Activated T-helper 9 cell treated with anti-CD3 and anti-CD28 coated beads, Interleukin-2, amount 50 U/mL, for 16 hours (primary cell): ENCODE data around the gene SYNGR3.

Experiments
- DNase-seq: peaks from one replicate; pipeline ENCODE4 v3.0.0-alpha.2; 2020; ENCODE audit warnings: low read depth

SYNGR3 gene

GRCh38 chr16:1976951-1977874, 12.6 kb upstream of the SYNGR3 start:
- no peak for DNase-seq

- DNase-seq = no peak
These were observed 11.9 kb upstream of the SYNGR3 start for GRCh38 chr16:1977875-1978268.

GRCh38 chr16:1978476-1979120, 11.2 kb upstream of the SYNGR3 start:
- no peak for DNase-seq

GRCh38 chr16:1979271-1980029, 10.3 kb upstream of the SYNGR3 start:
- DNase-seq = no peak

GRCh38 chr16:1980030-1980769, 9.6 kb upstream of the SYNGR3 start:
- DNase-seq = no peak

- DNase-seq = no peak
These were observed 9.0 kb upstream of the SYNGR3 start for GRCh38 chr16:1980770-1981087.

GRCh38 chr16:1981398-1981836, 8.4 kb upstream of the SYNGR3 start, which contains the start of gene NOXO1:
TSS of gene NOXO1 (minus strand) at chr16:1981469. CDS start at chr16:1981179, 290 bp downstream.
- no peak for DNase-seq

GRCh38 chr16:1982013-1982433, 7.7 kb upstream of the SYNGR3 start:
- no peak for DNase-seq

GRCh38 chr16:1982991-1983543, 6.7 kb upstream of the SYNGR3 start:
- DNase-seq = no peak

- peak; percentile 60 for DNase-seq
These were observed 6.0 kb upstream of the SYNGR3 start, which contains the start of gene GFER for GRCh38 chr16:1983544-1984346. TSS of gene GFER (plus strand) at chr16:1984193. CDS start at chr16:1984219, 26 bp downstream.

- DNase-seq = no peak
These were observed 5.2 kb upstream of the SYNGR3 start for GRCh38 chr16:1984347-1985225.

- no peak for DNase-seq
These were observed 4.2 kb upstream of the SYNGR3 start for GRCh38 chr16:1985466-1986150.

- DNase-seq = no peak
These were observed 2.6 kb upstream of the SYNGR3 start for GRCh38 chr16:1987198-1987597.

GRCh38 chr16:1990101-1990350, 256 bp downstream of the SYNGR3 start:
- no peak for DNase-seq

GRCh38 chr16:1990351-1991134, 773 bp downstream of the SYNGR3 start:
- no peak for DNase-seq

- DNase-seq = no peak
These were observed 1.4 kb downstream of the SYNGR3 start for GRCh38 chr16:1991135-1991551.

GRCh38 chr16:1991588-1991947, 1.8 kb downstream of the SYNGR3 start:
- no peak for DNase-seq

GRCh38 chr16:1991948-1992703, 2.4 kb downstream of the SYNGR3 start:
- peak; percentile 99 for DNase-seq
